HG02840 (cell line): ENCODE measurements around the gene S100A16.
"Not testable (repeated sequence)": the region's sequence is repeated elsewhere in the genome, so short reads cannot be mapped to it uniquely, and the experiment has no call there.

Experiments
- ATAC-seq: cut with Tn5 transposase; IDR thresholded peaks from one replicate; pipeline ENCODE4 v1.9.1; 2021; ENCODE audit warnings: mild to moderate bottlenecking, moderate library complexity, moderate number of reproducible peaks; ENCODE audit not compliant: unreplicated experiment, low FRiP score

The S100A16 gene, protein sequence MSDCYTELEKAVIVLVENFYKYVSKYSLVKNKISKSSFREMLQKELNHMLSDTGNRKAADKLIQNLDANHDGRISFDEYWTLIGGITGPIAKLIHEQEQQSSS

DNA sequence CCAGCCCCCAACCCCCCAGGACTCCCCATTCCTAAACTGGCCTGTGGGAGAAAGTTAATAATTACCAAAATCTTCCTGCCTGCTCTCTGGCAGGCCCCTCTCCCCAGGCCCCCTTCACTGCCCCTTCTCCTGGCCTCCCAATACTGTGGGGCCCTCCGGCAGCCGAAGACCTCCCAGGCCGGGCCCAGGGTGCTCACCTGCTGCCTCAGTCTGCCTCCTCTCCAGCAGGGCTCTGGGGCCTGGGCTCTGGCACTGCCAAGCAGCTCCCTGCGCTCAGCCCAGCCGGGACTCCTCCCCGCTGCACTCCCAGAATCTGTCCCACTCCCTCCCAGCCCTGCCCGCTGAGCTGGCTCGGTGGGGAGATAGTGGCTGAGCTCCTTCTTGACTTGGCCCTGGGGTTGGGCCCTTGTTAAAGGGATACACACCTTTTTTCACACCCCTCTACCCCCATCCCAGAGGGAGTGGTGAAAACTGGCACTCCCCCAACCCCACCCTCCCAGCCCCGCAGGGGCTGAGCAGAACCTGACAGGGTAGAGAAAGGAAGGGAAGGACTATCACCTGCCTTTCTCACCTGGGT, at the start of gene S100A16:
S100A16 (minus strand) TSS at position 383 of the 577 bp plus-strand sequence. CDS start 4,986 bp downstream, outside the sequence.
- no peak for ATAC-seq

DNA sequence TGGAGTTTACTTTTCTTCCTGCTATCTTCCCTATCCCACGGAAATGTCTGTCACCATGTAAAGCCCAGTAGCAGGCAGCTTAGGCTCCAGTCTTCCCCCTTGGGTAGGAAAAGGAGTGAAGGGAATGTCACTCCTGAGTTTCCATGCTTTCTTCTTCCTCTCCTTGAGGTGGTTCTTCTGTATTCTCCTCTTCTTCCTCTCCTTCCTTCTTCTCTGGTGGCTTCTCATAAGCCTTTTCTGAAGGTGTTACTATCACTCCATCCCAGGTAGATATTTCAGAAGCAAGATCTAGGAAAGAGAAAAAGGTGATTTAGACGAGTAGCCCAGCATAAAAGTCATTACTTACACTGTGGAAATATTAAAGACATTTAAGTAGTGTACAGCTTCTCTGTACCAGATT, 49.3 kb upstream of the S100A16 start:
- no peak for ATAC-seq

DNA sequence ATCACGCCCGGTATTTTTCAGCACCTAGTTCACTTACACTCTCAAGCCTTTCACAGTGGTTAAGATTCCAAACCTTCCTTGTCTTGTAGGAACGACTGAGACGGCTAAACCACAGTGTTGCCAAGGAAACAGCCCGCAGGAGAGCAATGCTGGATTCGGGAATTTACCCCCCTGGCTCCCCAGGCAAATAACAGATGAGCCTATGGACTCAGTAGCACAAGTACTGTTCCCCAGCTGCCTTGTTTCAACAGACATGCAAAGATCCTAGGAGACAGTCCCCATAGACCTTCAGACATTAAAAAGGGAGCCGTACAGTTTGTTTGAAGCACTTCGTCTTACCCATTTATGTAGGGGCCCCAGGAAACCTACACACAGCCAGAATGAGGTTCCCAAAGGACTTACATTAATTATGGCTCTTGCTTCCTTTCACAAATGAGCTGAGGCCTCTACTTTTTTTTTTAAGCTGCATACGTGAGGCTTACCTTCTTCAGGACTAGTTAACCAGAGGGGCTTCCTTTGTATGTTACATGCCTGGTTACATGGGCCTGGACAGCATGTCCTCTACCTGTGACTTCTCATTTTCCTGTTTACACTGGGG, 48.3 kb upstream of the S100A16 start:
- no peak for ATAC-seq

DNA sequence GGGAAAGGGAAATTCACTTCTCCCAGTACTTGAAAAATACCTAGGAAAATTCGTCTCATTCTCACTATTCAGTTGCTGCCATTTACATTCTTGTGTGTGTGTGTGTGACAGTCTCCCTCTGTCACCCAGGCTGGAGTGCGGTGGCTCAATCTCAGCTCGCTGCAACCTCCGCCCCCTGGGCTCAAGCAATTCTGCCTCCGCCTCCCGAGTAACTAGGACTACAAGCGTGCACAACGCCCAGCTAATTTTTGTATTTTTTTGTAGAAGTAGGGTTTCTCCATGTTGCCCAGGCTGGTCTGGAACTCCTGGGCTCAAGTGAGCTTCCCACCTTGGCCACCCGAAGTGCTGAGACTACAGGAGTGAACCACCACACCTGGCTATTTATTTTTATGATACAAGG, 46.7 kb upstream of the S100A16 start:
- no peak for ATAC-seq

DNA sequence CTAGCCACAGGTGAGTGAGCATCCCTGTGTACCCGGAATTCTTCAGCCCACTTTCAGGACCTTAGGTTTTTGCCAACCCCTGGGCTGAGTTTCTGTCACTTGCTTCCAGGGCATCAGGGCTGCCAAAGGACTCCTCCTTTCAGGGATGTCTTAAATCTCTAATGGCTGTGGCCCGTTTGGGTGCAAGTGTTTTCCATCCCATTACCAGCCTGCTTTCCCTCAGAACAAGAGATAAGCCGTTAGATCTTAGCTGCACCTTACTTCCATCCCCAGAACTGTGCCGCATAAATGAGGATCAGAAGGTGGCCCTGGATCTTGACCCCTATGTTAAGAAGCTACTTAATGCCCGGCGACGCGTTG, 46.2 kb upstream of the S100A16 start:
- no peak for ATAC-seq

DNA sequence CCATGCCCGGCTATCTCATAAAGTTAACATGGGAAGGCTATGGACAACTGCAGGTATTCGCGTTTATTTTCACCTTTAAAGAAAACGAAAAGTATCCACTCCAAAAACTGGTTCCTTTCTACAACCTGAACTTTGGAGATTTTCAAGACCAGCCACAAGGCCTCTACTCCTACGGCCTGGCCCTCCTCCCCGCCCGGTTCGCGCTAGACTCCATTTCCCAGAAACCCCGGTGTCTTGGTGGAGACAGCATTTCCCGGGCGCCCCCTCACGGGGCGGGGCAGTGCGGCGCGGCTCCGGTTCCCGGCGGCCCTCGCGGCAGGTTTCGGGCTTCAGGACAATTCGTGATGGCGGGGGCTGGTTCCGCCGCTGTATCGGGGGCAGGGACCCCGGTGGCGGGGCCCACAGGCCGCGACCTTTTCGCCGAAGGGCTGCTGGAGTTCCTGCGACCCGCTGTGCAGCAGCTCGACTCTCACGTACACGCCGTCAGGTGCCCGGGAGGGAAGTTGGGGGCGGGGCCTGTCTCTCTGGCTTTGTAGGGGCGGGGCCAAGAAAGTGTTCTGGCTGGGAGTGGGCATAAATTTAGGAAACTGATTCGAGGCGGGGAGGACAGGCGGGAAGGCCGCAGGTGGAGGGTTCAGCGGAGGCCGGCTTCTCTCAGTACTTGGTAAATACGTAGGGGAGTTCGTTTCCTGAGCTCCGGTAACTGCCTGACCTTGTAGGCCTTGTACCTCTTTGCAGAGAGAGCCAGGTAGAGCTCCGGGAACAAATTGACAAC, 45.6 kb upstream of the S100A16 start, which contains the start of gene SNAPIN:
SNAPIN (plus strand) TSS at position 304 of the 775 bp plus-strand sequence; CDS start at position 345, 41 bp downstream.
- ATAC-seq = peak; percentile 87

DNA sequence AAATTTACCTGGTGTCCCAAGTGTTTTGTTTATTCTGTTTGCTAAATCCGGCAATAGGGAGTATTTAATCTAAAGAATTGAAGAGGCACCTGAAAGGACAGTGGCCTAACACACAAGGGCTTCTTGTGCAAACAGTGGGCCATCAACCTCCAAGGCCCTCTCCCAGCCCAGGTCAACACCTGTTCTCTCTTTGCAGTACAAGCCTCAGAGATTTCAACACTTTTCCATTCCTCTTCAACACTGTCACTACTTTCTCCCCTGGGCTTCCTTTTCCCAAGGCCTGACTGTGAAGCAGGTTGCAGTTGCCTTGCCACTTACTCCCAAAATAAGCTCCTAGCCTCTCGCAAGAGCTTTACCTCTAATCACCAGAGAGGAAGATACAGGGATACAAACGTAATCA, 42.4 kb upstream of the S100A16 start:
- ATAC-seq = no peak

DNA sequence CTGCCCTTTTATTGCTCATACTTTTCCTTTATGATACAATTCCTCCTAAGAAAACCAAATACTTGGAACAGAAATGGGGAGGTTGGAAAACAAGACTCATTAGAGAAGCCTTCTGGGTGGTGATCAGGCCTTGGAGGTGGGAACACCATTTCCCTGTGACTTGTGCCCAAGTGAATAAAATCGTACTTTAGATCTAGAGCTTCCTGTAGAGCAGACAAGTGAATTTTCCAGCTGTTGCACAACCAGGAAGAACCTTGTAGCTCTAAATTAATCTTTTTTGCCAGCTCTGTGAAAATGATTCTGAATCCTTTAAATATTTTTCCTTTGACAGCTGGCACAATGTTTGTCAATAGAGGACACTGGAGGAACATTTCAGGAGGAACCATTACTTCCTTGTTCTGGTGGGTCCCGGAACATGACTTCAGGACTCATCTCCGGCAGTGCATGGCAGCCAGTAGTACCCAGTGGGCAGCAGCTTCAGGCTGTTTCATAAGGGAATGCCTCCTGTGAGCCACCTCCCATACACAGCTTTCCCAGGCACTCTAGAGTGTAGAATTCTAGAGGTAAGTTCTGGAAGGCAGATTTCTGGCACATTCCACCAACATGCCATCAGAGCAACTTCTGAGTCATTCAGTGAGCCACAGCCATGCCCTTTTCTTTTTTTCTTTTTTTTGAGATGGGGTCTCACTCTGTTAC, 40.0 kb upstream of the S100A16 start:
- ATAC-seq = no peak

DNA sequence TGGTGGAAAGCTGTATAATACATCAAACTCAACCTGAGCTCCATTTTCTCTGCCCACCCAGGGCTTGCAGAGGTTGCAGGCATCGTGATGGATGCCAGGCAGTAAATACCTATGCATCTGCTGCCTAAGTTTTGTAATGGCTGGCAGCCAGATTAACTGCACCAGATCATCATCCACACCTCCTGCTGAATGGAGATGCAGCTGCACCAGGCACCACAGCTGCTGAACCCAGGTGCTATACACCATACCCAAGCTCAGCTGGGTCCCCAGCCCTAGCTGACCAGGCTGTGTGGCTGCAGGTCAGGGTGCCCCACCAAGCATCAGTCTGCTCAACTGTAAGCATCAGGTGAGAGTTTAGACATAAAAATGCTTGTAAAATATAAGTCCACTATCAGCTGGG, 38.8 kb upstream of the S100A16 start:
- no peak for ATAC-seq

DNA sequence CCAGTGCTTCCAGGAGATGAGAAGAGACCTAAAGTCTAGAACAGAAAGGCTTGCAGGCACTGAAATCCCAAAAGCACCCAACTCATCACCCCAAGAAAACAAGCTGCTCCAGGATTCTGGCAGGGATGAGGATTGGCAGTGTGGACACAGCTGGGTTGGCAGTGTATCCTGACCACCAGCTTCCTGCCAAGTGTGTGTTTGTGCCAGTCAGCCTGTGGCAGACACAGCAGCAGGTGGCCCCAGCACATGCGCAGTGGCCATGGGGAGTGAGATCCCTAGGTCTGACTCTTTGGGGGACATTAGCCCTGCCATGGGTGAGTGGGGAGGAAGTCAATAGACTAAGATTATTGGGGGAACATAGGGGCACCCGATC, 36.9 kb upstream of the S100A16 start:
- no peak for ATAC-seq

DNA sequence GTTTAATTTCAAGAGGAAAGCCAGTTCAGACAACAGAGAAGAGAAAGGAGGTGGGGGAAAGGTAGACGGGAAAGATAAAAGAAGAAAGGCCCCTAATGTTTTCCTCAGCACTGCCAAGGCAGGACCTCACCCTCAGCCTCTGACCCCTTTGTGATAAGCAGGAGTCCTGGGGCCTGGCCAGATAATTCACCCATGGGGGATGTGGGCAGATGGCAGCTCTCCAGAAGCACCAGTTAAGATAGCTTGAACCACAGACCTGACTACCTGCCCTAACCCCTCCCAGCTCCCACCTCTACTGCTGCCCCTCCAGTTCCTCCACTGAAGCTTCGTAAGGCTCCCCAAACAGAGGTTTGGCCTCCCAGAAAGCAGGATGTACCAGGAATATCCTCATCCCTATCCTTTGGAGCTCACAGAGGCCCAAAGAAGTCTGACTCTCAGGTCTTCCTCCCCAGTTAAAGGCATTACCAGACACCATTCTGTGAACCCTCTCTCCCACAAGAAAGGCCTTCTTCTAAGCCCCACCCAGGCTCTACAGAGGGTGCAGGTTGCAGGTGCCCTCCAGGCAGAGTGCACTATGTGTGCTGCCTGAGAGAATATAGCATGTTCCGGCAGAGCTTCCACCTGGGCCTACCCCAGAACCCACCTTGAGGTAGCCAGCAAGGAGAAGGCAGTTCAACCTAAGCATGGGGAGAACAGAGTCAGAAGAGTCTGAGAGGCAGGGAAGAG, 36.4 kb upstream of the S100A16 start:
- no peak for ATAC-seq

DNA sequence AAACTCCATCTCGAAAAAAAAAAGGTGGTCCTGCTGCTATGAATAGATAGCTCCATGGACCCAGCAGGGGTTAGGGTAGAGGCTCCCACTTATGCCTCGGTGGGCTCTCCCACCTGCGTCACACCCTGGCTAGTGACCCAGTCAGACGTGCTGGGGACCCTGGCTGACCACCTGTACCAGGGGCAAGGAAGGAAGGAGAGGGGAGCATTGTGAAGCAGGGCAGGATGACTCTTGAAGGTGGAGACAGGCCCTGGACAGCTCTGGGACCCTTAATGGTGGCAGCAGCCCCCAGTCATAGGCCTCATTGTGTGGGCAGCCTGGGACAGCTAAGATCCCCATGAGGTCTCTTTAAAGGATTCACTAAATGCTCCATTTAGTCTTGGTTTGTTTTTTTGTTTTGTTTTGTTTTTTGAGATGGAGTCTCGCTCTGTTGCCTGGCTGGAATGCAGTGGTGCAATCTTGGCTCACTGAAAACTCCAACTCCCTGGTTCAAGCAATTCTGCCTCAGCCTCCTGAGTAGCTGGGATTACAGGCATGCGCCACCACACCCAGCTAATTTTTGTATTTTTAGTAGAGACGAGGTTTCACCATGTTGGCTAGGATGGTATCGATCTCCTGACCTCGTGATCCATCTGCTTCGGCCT, 35.2 kb upstream of the S100A16 start:
- ATAC-seq = no peak

DNA sequence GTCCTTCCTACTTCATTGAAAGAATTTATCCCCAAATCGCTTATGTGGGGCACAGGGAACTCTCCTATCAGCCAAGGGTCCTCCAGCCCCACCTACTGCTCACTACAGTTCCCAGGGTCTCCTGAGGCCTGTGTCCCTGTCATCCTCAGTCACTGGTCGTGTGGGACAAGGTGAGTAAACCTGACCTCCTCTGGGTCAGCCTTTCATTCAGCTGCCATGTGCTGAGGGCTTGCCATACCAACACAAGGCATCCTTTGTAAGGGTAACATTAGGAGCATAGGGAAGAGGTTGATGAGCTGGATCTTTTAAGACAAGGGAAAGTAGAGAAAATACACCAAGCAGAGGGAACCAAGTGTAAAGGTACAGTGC, 34.4 kb upstream of the S100A16 start:
- ATAC-seq = no peak

DNA sequence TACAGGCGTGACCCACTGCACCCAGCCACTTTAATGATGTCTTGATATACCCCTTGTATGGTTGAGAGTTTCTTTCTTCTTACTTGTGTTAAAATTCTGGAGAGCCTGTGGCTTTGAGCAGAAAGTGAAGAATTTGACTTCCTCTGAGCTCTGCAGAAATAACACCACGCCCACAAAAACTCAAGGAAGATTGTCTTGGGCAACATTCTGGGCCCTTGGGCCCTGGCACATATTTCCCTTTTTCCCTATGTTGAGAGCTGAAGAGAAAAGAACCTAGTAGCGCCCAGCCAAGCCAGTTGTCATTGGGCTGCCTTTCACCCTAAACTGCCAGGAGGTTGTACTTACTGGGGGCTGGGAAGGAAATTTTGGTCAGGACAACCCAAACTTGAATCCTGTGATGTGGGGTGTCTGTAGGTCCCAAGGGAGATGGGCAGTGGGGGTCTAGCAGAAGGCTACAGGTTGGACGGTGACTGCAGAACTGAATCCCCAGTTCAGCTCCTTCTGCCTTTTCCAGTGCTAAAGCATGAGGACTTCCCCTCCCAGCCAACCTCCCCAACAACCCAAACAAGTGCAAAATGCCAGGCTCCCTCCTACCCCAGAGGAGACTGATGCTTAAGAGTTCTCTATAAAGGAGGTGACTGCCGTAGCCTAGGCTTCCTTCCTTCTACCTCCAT, 33.9 kb upstream of the S100A16 start:
- no peak for ATAC-seq

DNA sequence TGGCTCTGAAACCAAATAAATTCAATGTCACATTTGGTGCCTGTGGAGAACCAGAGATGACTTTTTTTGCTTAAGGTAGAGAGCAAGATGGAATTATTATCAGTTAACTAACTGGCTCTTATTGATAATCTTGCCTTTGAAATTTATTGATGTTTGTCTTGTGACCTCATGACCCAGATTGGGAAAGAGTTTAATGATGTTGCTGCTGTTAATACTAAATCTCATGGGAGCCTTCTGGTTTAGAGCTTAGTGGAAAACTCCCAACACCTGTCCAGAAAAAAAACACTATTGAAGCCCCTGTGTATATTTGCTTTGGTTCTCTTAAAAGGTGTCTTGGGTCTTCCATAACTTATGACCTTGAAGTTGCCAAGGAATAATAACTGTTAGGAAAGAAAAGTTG, 30.9 kb upstream of the S100A16 start:
- no peak for ATAC-seq

DNA sequence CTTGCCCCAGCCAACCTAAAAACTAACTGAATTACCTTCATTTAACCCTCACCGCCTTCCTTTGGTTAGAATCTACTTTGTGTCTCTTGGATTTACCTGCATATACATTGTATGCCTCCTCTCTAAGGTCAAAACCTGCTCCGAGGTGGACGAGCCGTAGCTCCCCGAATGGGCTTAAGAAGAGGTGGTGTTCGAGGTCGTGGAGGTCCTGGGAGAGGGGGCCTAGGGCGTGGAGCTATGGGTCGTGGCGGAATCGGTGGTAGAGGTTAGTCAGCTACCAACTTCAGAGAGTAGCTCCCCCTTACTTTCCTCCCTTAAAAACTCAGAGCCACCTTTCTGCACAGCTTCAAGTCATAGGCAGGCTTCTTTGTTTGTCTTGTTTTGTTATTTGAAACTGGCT, 30.2 kb upstream of the S100A16 start:
- no peak for ATAC-seq

DNA sequence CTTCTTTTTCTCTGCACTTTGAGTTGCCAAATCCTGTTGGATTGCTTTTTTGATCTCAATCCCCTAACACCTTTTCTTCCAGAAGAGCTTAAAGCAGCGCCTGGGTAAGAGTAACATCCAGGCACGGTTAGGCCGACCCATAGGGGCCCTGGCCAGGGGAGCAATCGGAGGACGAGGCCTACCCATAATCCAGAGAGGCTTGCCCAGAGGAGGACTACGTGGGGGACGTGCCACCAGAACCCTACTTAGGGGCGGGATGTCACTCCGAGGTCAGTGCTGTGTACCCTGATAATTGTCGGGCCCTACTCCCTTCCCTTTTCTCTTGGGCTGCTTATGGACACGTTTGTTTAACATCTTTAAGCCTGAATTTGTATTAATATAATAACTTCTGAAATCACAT, 29.2 kb upstream of the S100A16 start:
- no peak for ATAC-seq

DNA sequence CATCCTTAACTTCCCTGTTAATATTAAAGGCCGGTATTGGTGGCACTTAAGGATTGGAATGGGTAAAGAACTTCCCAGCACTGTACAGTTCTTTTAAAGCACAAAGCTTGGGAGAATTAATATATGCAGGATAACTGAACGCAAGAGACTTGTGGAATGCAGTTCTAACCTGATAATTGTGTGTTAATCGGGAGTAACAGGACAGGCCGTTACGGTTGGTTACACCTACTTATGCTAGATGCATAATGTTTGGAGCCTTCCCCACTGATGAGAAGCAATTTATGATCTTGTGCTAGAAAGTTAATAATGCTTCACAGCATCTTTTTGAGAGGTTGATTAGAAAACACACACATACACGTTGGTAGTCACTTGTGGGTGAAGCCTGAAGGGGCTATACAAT, 27.9 kb upstream of the S100A16 start:
- ATAC-seq = no peak

DNA sequence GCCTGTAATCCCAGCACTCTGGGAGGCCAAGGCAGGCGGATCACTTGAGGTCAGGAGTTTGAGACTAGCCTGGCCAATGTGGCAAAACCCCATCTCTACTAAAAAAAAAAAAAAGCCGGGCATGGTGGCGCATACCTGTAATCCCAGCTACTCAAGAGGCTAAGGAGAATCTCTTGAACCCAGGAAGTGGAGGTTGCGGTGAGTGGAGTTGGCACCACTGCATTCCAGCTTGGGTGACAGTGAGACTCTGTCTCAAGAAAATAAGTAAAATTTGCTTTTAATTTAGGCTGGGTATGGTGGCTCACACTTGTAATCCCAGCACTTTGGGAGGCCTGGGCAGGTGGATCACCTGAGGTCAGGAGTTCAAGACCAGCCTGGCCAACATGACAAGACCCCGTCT, 27.3 kb upstream of the S100A16 start:
- ATAC-seq = not testable (repeated sequence)
